ENCODE data around the gene ZFYVE9.

DNA sequence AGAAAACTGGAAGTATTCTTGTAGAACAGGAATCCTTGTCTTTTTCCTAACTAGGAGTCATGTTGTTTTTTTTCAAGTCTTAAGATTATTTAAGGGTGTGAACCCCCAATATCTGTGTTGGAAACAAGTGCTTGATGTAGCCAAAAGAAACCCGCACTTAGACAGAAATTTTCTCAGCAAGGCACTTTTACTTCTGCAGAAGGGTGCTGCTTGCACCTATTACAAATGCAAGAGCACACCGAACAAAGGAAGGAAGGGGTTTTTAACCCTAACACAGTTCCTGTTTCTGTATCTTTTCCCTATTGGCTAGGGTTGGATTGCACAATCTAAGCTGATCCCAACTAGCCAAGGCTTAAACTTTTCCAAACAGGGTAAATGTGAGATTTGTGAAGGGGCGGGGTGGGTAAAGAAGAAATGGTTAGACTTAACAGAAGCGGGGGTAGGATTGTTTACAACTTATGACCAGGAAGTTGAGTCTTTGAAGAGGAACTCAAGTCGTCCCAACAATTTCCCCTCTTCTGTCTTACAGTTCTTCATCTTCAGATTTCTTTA lies 75.1 kb downstream of the ZFYVE9 start:
- TF ChIP-seq MYC (IDR thresholded peaks at IDR 0.05; ENCODE audit: low read depth, low read length) (0 out of 2 replicates have a peak, but pooled peaks have one; percentile 14), POLR2A (IDR thresholded peaks at IDR 0.05; ENCODE audit: extremely low read depth, insufficient read length) (no peak)
- TF ChIP-seq, protein P1, sequence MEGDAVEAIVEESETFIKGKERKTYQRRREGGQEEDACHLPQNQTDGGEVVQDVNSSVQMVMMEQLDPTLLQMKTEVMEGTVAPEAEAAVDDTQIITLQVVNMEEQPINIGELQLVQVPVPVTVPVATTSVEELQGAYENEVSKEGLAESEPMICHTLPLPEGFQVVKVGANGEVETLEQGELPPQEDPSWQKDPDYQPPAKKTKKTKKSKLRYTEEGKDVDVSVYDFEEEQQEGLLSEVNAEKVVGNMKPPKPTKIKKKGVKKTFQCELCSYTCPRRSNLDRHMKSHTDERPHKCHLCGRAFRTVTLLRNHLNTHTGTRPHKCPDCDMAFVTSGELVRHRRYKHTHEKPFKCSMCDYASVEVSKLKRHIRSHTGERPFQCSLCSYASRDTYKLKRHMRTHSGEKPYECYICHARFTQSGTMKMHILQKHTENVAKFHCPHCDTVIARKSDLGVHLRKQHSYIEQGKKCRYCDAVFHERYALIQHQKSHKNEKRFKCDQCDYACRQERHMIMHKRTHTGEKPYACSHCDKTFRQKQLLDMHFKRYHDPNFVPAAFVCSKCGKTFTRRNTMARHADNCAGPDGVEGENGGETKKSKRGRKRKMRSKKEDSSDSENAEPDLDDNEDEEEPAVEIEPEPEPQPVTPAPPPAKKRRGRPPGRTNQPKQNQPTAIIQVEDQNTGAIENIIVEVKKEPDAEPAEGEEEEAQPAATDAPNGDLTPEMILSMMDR (IDR thresholded peaks at IDR 0.05; ENCODE audit: low read depth, low read length): no peak
- TF ChIP-seq, protein P2, sequence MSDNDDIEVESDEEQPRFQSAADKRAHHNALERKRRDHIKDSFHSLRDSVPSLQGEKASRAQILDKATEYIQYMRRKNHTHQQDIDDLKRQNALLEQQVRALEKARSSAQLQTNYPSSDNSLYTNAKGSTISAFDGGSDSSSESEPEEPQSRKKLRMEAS (IDR thresholded peaks at IDR 0.05; ENCODE audit: low read depth, low read length): no peak

All from NB4 (cell line).